ENCODE results near the gene RASEF. TPM values are rescaled to one million over a fixed set of nuclear protein-coding genes. Genes with fewer than 3 reads are reported as not detected.

Gene RASEF
- polyA plus RNA-seq, 6 donors from 2014 or later = not detected

DNA sequence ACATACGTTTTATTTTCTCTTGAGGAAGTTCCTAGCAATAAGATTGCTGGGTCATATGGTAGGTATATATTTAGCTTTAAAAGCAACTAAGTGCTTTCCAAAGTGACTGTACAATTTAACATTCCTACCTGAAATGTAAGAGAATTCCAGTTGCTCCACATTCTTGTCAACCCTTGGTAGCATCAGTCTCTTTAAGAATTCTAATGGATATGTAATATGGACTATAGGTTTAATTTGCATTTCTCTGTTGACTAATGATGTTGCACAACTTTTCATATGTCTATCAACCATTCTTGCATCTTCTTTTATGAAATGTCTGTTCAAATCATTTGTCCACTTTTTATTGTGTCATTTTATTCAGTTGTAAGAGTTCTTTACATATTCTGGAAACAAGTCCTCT lies 6.7 kb upstream of the RASEF start:
- H3K4me1 Mint-ChIP-seq = no peaks in the 10 kb centered on the region
- ATAC-seq (ENCODE audit: low read depth in 2 of 2) (no peak), DNase-seq (no peak)
- peaks cover 0 to 7% (median under 1%) of the 10 kb centered on the region in 7 donors for H3K9me3 Mint-ChIP-seq
- no peak overlapping the region for H3K27ac Mint-ChIP-seq
- no peak overlapping the region for H3K4me3 Mint-ChIP-seq
- H3K27me3 Mint-ChIP-seq = peaks cover 32 to 33% (median 32%) of the 10 kb centered on the region in 3 donors
- H3K36me3 Mint-ChIP-seq = no peaks in the 10 kb centered on the region

DNA sequence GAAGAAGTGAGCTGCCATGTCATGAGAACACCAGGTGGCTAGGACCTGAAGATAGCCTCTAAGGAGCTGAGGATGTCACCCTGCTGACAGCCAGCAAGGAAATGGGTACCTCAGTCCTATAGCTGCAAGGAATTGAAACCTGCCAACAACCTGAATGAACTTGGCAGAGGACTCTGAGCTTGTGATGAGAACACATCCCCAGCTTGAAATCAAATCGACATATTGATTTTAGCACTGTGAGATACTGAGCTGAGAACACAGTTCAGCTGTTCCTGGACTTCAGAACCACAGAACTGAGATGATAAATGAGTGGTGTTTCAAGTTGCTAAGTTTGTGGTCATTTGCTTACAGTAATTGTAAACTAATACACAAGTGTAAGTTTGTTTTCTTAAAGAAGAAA lies 5.5 kb upstream of the RASEF start:
- ATAC-seq (ENCODE audit: low read depth in 2 of 2) (no peak), DNase-seq (no peak)
- Mint-ChIP-seq H3K4me3 (no peak overlapping the region), H3K27ac (no peak overlapping the region), H3K36me3 (no peaks in the 10 kb centered on the region), H3K9me3 (peaks cover 0 to 7% (median 2%) of the 10 kb centered on the region in 7 donors), H3K4me1 (no peaks in the 10 kb centered on the region), H3K27me3 (peaks cover 40 to 45% (median 44%) of the 10 kb centered on the region in 3 donors)

DNA sequence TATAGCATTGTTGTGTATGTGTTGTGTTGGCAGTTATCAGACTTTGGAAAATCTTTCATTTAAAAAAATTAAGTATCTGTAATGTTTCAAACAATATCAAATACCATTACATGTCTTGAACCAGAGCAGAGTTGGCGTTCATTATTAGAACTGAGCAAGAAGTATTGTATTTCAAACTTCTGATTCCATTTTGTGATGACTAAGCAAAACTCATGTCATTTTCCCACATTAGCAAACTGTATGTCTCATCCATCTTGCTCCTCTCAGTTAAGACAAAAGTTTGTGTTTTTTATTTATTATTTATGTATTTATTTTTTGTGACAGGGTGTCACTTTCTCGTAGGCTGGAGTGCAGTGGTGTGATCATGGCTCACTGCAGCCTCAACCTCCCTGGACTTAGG lies 4.6 kb upstream of the RASEF start:
- H3K4me3 Mint-ChIP-seq = no peak overlapping the region

DNA sequence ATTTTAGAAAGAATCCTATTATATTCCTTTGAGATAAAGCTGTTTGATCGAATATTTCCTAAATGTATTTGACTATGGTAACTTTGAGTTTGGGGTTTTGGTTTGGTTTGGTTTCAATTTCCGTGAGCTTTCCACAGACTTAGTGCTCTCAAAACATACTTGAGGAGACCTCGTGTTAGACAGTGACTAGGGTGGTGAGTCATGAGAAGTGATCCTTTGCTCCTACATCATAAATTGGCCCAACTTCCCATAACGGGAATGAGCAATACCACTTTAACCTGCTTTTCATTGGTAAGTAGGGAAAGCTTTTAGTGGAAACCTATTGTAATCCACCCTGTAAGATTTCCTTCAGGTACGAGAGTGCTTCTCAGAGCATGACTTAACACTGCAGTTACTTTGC lies 3.8 kb upstream of the RASEF start:
- peaks cover 37 to 48% (median 44%) of the 10 kb centered on the region in 3 donors for H3K27me3 Mint-ChIP-seq
- H3K4me3 Mint-ChIP-seq = no peak overlapping the region
- DNase-seq = no peak
- peaks cover 0 to 7% (median 2%) of the 10 kb centered on the region in 7 donors for H3K9me3 Mint-ChIP-seq
- no peak for ATAC-seq (ENCODE audit: low read depth in 2 of 2)
- no peaks in the 10 kb centered on the region for H3K36me3 Mint-ChIP-seq
- peaks cover 4 to 5% (median 4%) of the 10 kb centered on the region in 3 donors for H3K4me1 Mint-ChIP-seq
- no peak overlapping the region for H3K27ac Mint-ChIP-seq

More for the DNA sequence above, 4.6 kb upstream of the RASEF start:
- ATAC-seq (ENCODE audit: low read depth in 2 of 2) (no peak), DNase-seq (no peak)
- Mint-ChIP-seq H3K36me3 (no peaks in the 10 kb centered on the region), H3K4me1 (no peaks in the 10 kb centered on the region), H3K27me3 (peaks cover 38 to 48% (median 38%) of the 10 kb centered on the region in 3 donors), H3K27ac (no peak overlapping the region), H3K9me3 (peaks cover 0 to 7% (median 2%) of the 10 kb centered on the region in 7 donors)

DNA sequence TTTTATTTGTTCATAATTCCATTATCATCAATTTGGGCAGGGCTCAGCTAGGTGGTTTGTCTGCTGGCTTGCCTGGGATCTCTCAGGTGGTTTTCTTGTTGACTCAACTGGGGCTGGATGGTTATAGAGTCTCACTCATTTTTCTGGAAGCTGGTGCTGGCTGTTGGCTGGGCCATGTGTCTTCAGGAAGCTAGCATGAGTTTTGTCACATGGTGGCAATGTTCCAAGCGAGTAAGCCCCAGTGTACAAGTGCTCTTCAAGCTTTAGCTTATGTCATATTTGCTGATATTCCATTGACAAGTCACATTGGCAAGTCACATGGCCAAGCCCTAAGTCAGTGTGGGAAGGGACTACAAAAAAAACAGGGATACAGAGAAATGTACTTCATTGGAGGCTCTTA lies 2.3 kb upstream of the RASEF start:
- peaks cover 43 to 60% (median 55%) of the 10 kb centered on the region in 3 donors for H3K27me3 Mint-ChIP-seq
- H3K36me3 Mint-ChIP-seq = no peaks in the 10 kb centered on the region
- H3K27ac Mint-ChIP-seq = no peak overlapping the region
- H3K4me1 Mint-ChIP-seq = peaks cover 4 to 5% (median 4%) of the 10 kb centered on the region in 3 donors
- ATAC-seq (ENCODE audit: low read depth in 2 of 2) = no peak
- H3K4me3 Mint-ChIP-seq = no peak overlapping the region
- H3K9me3 Mint-ChIP-seq = peaks cover 0 to 5% (median 2%) of the 10 kb centered on the region in 7 donors
- DNase-seq = no peak

DNA sequence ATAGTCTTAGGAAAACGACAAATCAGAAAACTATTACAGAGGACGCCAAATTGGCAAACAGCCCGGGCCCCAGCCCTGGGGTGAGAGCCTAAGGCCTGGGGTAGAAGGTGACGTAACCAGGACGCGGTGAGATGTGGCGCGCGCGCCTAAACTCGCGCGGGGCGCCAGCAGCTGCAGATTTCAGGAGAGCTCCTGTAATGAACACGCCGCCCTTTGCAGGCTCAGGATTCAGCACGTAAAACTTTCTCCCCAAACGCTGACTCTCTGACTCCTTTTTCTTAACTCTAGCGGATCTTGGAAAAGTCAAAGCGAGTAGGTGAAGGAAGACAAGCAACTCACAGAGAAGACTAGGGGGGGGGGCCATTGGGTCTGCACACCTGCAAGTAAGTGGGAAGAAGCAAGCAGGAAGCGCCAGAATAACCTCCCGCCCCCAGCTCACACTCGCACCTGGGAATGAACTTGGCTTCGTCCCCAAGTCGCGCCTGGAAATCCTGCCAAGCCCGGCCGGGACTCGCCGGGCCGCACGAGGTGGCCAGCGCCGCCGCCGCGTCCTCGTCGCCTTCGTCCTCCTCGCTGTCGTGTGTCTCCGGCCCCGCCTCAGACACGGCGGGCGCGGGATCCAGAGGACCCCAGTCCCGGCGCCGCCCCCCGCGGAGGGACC lies 822 bp downstream of the RASEF start:
- DNase-seq (no peak), ATAC-seq (ENCODE audit: low read depth in 2 of 2) (no peak)
- Mint-ChIP-seq H3K36me3 (no peaks in the 10 kb centered on the region), H3K4me1 (peaks cover 4 to 5% (median 4%) of the 10 kb centered on the region in 3 donors), H3K4me3 (peak overlapping the region in 2 of 8 donors; percentile 40 to 57), H3K27me3 (peaks cover 54 to 75% (median 68%) of the 10 kb centered on the region in 3 donors), H3K27ac (no peak overlapping the region), H3K9me3 (peaks cover 0 to 7% (median 0%) of the 10 kb centered on the region in 7 donors)

DNA sequence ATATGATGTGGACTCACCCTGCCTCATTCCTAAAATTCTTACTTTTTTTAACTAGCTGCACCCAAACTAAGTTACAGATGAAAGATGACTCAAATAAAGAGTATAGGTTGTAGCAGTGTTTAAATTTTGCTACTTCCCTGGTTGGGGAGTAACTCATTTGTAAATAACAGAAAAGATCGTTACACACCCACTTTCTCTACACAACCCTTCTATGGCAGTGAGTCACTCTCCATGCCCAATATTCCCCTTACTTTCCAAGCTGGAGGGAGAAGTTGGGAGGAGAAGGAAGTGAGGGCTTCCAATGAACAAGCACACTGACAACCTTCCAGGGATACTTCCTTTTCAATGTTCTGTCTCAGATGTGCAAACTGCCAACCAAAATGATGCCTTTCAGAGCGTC lies 1.9 kb downstream of the RASEF start:
- Mint-ChIP-seq H3K27me3 (peaks cover 59 to 64% (median 64%) of the 10 kb centered on the region in 3 donors), H3K4me3 (no peak overlapping the region), H3K27ac (no peak overlapping the region), H3K36me3 (no peaks in the 10 kb centered on the region), H3K9me3 (peaks cover 0 to 7% (median 0%) of the 10 kb centered on the region in 7 donors), H3K4me1 (peaks cover 4 to 5% (median 4%) of the 10 kb centered on the region in 3 donors)
- no peak for DNase-seq
- ATAC-seq (ENCODE audit: low read depth in 2 of 2) = no peak

DNA sequence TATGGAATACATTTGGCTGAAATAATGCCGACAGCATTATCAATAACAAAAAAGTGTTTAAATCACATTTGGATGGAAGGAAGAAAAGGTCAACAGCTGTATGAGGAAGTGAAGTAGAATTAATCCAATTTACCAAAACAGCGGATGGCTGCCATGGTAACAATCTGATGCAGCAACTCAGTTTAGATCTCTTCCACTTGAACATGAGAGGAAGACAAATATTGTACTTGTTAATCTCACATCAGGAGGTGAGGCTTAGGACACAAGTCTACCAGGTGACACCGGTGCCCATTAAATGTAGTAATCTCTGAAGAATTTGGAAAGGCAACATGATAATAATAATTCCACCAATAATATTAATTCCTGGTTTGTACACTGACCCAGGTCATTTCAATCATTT lies 2.4 kb downstream of the RASEF start:
- H3K4me3 Mint-ChIP-seq = no peak overlapping the region
- H3K4me1 Mint-ChIP-seq = peaks cover 4 to 5% (median 4%) of the 10 kb centered on the region in 3 donors
- DNase-seq = no peak
- H3K9me3 Mint-ChIP-seq = peaks cover 0 to 7% (median 2%) of the 10 kb centered on the region in 7 donors
- peaks cover 0 to under 1% of the 10 kb centered on the region in 2 donors for H3K36me3 Mint-ChIP-seq
- ATAC-seq (ENCODE audit: low read depth in 2 of 2) = no peak
- no peak overlapping the region for H3K27ac Mint-ChIP-seq
- peaks cover 56 to 61% (median 59%) of the 10 kb centered on the region in 3 donors for H3K27me3 Mint-ChIP-seq

DNA sequence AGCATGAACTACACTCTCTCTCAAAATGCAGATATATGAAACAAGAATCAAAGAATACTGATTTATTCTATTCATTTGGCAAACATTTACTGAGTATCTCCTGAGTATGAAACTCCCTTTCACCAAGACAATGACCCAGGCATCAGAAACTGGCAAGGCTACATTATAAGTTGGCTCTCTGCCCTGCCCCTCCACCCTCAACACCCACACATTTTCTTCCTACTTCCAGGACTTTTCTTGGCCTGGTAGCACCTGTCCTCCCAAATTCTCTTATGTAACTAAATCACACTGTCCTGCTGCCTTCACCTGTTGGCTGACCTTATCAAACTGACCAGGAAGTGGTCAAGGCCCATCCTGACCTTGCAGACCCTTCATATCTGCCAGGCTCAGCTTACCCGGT lies 3.5 kb downstream of the RASEF start:
- peaks cover 48 to 54% (median 51%) of the 10 kb centered on the region in 3 donors for H3K27me3 Mint-ChIP-seq
- H3K4me3 Mint-ChIP-seq = peak overlapping the region in 1 of 8 donors; percentile 47
- H3K27ac Mint-ChIP-seq = no peak overlapping the region
- peaks cover 0 to 4% of the 10 kb centered on the region in 2 donors for H3K36me3 Mint-ChIP-seq
- H3K4me1 Mint-ChIP-seq = peaks cover 4 to 5% (median 4%) of the 10 kb centered on the region in 3 donors
- ATAC-seq (ENCODE audit: low read depth in 2 of 2) (no peak), DNase-seq (no peak)
- H3K9me3 Mint-ChIP-seq = peaks cover 0 to 6% (median 3%) of the 10 kb centered on the region in 7 donors

DNA sequence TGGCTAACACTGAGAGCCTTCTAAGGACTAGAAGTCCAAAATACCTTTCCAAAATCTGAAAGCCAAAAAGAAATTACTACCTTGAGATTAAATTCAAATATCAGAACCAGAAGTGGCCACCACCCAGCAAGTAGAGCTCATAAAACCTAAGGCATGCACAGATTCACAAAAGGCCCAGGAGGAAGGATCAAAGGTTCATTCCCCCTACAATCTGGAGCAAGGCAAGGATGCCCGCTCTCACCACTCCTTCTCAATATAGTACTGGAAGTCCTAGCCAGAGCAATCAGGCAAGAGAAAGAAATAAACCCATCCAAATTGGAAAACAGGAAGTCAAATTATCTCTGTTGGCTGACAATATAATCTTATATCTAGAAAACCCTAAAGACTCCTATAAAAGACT lies 6.0 kb downstream of the RASEF start:
- Mint-ChIP-seq H3K27me3 (peaks cover 32 to 38% (median 36%) of the 10 kb centered on the region in 3 donors), H3K27ac (no peak overlapping the region), H3K4me1 (peaks cover under 1 to 1% (median 1%) of the 10 kb centered on the region in 3 donors), H3K4me3 (no peak overlapping the region), H3K36me3 (peaks cover 0 to 4% of the 10 kb centered on the region in 2 donors), H3K9me3 (peaks cover 0 to 6% (median 3%) of the 10 kb centered on the region in 7 donors)
- DNase-seq (no peak), ATAC-seq (ENCODE audit: low read depth in 2 of 2) (no peak)

DNA sequence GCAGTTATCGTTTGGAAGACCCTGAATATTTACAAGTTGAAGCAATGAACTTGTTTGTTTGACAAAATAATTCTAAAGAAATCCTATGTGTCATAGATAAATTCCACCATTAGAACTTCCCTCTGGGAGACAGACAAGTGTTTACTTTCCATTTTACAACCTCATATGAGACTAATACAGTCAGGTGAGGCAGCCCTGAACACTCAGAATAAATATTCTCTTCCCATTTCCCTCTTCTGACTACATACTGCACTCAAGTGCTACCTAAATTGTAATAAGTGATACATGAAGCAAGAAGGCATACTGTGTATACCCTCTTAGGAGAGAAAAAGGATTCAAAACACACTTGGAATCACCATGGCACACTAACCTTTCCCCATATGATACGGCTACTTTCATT lies 6.8 kb downstream of the RASEF start:
- DNase-seq = no peak

DNA sequence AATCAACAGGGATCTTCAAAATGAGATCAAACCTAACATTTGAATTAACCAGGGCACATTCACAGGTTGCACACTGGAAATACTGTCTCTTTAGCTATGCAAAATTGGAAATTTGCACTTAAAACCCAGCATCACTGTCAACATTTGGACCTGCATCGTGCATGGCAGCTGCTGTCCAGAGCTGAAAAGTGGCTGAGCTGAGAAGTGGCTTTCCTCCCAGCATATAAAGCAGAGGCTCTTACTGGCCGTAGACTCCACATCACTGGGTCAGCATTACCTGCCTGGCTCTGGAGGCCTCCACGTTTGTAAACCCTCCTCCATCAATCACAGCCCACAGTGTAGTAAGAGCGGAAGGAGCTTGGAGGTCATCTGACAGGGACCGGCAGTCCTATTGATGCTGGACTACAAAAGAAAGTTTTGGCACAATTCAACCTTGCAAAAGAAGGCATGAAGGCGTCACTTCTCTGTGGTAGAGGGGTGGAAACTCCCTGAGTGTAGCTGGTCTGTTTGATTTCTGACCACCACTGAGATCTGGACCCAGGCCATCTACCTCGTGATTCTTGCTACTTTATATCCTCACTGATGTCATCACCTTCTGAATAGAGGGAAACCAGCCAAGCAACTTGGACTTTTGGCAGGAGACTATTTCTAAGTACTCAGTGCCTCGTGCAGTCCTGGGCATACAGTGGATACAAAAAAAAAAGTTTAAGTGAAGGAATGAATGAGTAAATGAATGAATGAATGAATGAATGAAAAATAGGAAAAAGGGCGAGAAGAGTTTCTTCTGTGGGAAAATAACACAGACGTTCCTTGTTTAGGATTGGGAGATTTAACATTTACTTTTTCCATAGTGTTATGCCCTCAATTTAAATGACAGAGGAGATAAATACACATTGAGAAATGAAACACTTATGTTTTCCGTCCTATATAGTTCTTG lies 14.8 kb downstream of the RASEF start:
- H3K9me3 Mint-ChIP-seq = peaks cover 0 to 2% (median 0%) of the 10 kb centered on the region in 7 donors
- DNase-seq (no peak), ATAC-seq (ENCODE audit: low read depth in 2 of 2) (no peak)
- H3K4me3 Mint-ChIP-seq = no peak overlapping the region
- peaks cover 0 to 9% (median 0%) of the 10 kb centered on the region in 3 donors for H3K27me3 Mint-ChIP-seq
- peak overlapping the region in 1 of 6 donors; percentile 16 for H3K27ac Mint-ChIP-seq
- peaks cover 0 to 8% (median 0%) of the 10 kb centered on the region in 3 donors for H3K4me1 Mint-ChIP-seq
- no peaks in the 10 kb centered on the region for H3K36me3 Mint-ChIP-seq

More for the DNA sequence above, 6.8 kb downstream of the RASEF start:
- Mint-ChIP-seq H3K4me3 (no peak overlapping the region), H3K9me3 (peaks cover 0 to 6% (median 3%) of the 10 kb centered on the region in 7 donors), H3K27me3 (peaks cover 24 to 31% (median 28%) of the 10 kb centered on the region in 3 donors), H3K27ac (no peak overlapping the region), H3K4me1 (no peaks in the 10 kb centered on the region), H3K36me3 (peaks cover 0 to 4% of the 10 kb centered on the region in 2 donors)
- ATAC-seq (ENCODE audit: low read depth in 2 of 2) = no peak

DNA sequence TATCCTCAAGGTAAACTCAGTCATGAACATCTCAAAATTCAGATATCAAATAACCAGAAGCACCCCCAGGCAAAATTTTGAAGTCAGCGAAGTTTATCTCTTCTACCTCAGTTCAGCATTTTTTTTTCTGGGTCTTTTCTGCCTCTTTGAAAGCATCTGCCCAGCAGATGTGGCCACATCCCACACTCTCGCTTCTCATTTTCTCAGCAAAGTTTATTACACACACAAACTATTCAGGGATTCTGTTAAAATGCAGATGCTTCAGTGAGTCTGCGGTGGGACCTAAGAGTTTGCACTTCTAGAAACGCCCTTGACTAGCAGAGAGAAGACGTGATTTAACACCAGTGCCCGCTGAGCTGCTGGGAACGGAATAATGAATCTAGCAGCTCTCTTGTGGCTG lies 19.3 kb downstream of the RASEF start:
- peaks cover 0 to 9% (median 0%) of the 10 kb centered on the region in 3 donors for H3K27me3 Mint-ChIP-seq
- no peak for ATAC-seq (ENCODE audit: low read depth in 2 of 2)
- no peak overlapping the region for H3K27ac Mint-ChIP-seq
- H3K4me3 Mint-ChIP-seq = no peak overlapping the region
- peaks cover 0 to 12% (median 3%) of the 10 kb centered on the region in 7 donors for H3K9me3 Mint-ChIP-seq
- DNase-seq = no peak
- no peaks in the 10 kb centered on the region for H3K36me3 Mint-ChIP-seq
- peaks cover 0 to 8% (median 0%) of the 10 kb centered on the region in 3 donors for H3K4me1 Mint-ChIP-seq
